Stimulated activated CD4-positive, alpha-beta T cell treated with anti-CD3 and anti-CD28 coated beads, Interleukin-12 subunit alpha, Interleukin-12 subunit beta, amount 100 ng/mL, for 24 hours (primary cell): ENCODE results near the gene GTF2A2.
"Not testable (repeated sequence)": the region's sequence is repeated elsewhere in the genome, so short reads cannot be mapped to it uniquely, and the experiment has no call there.

Experiments
- DNase-seq, 2 experiments: peaks; one replicate each; pipeline ENCODE4 v3.0.0-alpha.2; 2020; ENCODE audit warnings: low read depth in 2 of 2

GTF2A2 gene

GRCh38 chr15:59674361-59674877 is 17.1 kb upstream of the GTF2A2 start:
- DNase-seq: no peak

- DNase-seq: no peak
These were observed 11.2 kb upstream of the GTF2A2 start for GRCh38 chr15:59668556-59668955.

- DNase-seq: no peak
These were observed 4.9 kb upstream of the GTF2A2 start for GRCh38 chr15:59662260-59662659.

- no peak for DNase-seq
These were observed 2.1 kb upstream of the GTF2A2 start for GRCh38 chr15:59659366-59659765.

GRCh38 chr15:59657635-59658125 is 365 bp upstream of the GTF2A2 start:
- peak; percentile 3 to 12 for DNase-seq

- DNase-seq: no peak
These were observed 3.3 kb downstream of the GTF2A2 start for GRCh38 chr15:59654046-59654445.

GRCh38 chr15:59649603-59650002 is 7.7 kb downstream of the GTF2A2 start:
- DNase-seq: no peak

GRCh38 chr15:59647085-59647484 is 10.2 kb downstream of the GTF2A2 start:
- no peak for DNase-seq

GRCh38 chr15:59646277-59646676 is 11.0 kb downstream of the GTF2A2 start:
- DNase-seq: no peak

GRCh38 chr15:59645812-59646211 is 11.5 kb downstream of the GTF2A2 start:
- not testable (repeated sequence) for DNase-seq

- DNase-seq: no peak
These were observed 12.6 kb downstream of the GTF2A2 start for GRCh38 chr15:59644756-59645155.

- DNase-seq: no peak
These were observed 15.0 kb downstream of the GTF2A2 start for GRCh38 chr15:59642351-59642750.

- DNase-seq: not testable (repeated sequence)
These were observed 19.8 kb downstream of the GTF2A2 start for GRCh38 chr15:59637507-59637906.

GRCh38 chr15:59636184-59636583 is 21.1 kb downstream of the GTF2A2 start:
- no peak for DNase-seq

GRCh38 chr15:59632714-59633113 is 24.6 kb downstream of the GTF2A2 start:
- DNase-seq: no peak

- DNase-seq: peak; percentile 7 to 40
These were observed 35.0 kb downstream of the GTF2A2 start for GRCh38 chr15:59622289-59622688.

GRCh38 chr15:59618406-59618805 is 38.9 kb downstream of the GTF2A2 start:
- no peak for DNase-seq

GRCh38 chr15:59616379-59616778 is 40.9 kb downstream of the GTF2A2 start:
- no peak for DNase-seq

- DNase-seq: no peak
These were observed 41.7 kb downstream of the GTF2A2 start for GRCh38 chr15:59615661-59616060.

- no peak for DNase-seq
These were observed 43.2 kb downstream of the GTF2A2 start for GRCh38 chr15:59614153-59614552.

GRCh38 chr15:59611276-59612260 is 45.7 kb downstream of the GTF2A2 start, which contains the start of gene GCNT3:
TSS of gene GCNT3 (plus strand) at chr15:59611783. CDS start at chr15:59618239, 6,456 bp downstream.
- no peak for DNase-seq

GRCh38 chr15:59609730-59610712 is 47.3 kb downstream of the GTF2A2 start:
- no peak for DNase-seq
